Loucy (cell line): Measurements from ENCODE around the gene PTPRK.

Experiments used
- CTCF ChIP-seq: fragments of 200-600 bp; sonication (generic); conservative IDR thresholded peaks from 2 replicates; pipeline ENCODE4 v1.5.1; 2014; ENCODE audit warnings: mild to moderate bottlenecking, antibody characterized with exemption, low read length
- EZH2phosphoT487 ChIP-seq: fragments of 200-600 bp; IDR thresholded peaks from 2 replicates; pipeline ENCODE4 v1.6.1; 2018; ENCODE audit warnings: antibody characterized with exemption, mild to moderate bottlenecking, moderate library complexity, borderline replicate concordance

- TF ChIP-seq CTCF = no peak
- no peak for TF ChIP-seq EZH2phosphoT487
Observed at GRCh38 chr6:128284128-128284527, 236.3 kb downstream of the PTPRK start.
